Suprapubic skin (tissue), 4 donors: Measurements from ENCODE around the gene GLYR1. TPM values are rescaled to one million over a fixed set of nuclear protein-coding genes. Genes with fewer than 3 reads are reported as not detected.

Source experiments
- DNase-seq, 2 donors: peaks; one replicate each; pipeline ENCODE4 v3.0.0-alpha.2; 2019; ENCODE audit warnings: low spot score in 2 of 2
- H3K27ac ChIP-seq: fragments of 200-600 bp; sonication (generic); one replicate; pipeline ENCODE4 v1.5.1; 2019
- H3K27me3 ChIP-seq: fragments of 200-600 bp; sonication (generic); one replicate; pipeline ENCODE4 v1.5.1; 2019
- H3K36me3 ChIP-seq: fragments of 200-600 bp; sonication (generic); one replicate; pipeline ENCODE4 v1.5.1; 2019
- H3K4me1 ChIP-seq: fragments of 200-600 bp; sonication (generic); one replicate; pipeline ENCODE4 v1.5.1; 2019
- H3K4me3 ChIP-seq: fragments of 200-600 bp; sonication (generic); one replicate; pipeline ENCODE4 v1.5.1; 2019; ENCODE audit warnings: mild to moderate bottlenecking
- H3K9me3 ChIP-seq: fragments of 200-600 bp; sonication (generic); one replicate; pipeline ENCODE4 v1.5.1; 2019
- EP300 ChIP-seq: sonication (generic); formaldehyde crosslinking; IDR thresholded peaks from one replicate; pipeline ENCODE4 v1.6.1; 2017; ENCODE audit warnings: antibody characterized with exemption
- POLR2A ChIP-seq, 2 donors: fragments of 450-650 bp; IDR thresholded peaks; one replicate each; pipeline ENCODE4 v1.6.1; 2017; ENCODE audit warnings: antibody characterized with exemption in 2 of 2, mild to moderate bottlenecking in 2 of 2, moderate library complexity in 2 of 2
- POLR2AphosphoS5 ChIP-seq, 3 donors: sonication (generic); formaldehyde crosslinking; IDR thresholded peaks; one replicate each; pipeline ENCODE4 v1.6.1; 2017; ENCODE audit warnings: antibody characterized with exemption in 3 of 3
- WGBS: methylation state at CpG from one replicate; pipeline ENCODE4 v1.1.5; 2018; 5-methylcytosine and 5-hydroxymethylcytosine counted together
- total RNA-seq, 4 donors: library from RNA; depleted of rRNA; stranded (reverse); fragments of >200 nt; gene quantifications; one replicate each; pipeline ENCODE4 v1.1.0, GENCODE V29; 2016
- TF ChIP-seq, protein P1 (sequence below), 2 donors: fragments of 200-600 bp in 1 of 2; fragments of 450-650 bp in 1 of 2; sonication (generic) in 1 of 2; IDR thresholded peaks; one replicate each; pipeline ENCODE4 v1.5.1; 2016 to 2019; ENCODE audit warnings: antibody characterized with exemption in 2 of 2, mild to moderate bottlenecking in 1 of 2, moderate library complexity in 1 of 2

The GLYR1 gene
- total RNA-seq, 4 donors from 2014 or later, result 42.2 to 76.0 (median 50.7) TPM

- Histone ChIP-seq H3K9me3 (no peaks in the 10 kb centered on the region), H3K27me3 (no peaks in the 10 kb centered on the region), H3K4me3 (peak within 1 kb of the TSS; percentile 93), H3K4me1 (peaks cover 29% of the 10 kb centered on the region), H3K27ac (peak within 1 kb of the TSS; percentile 82), H3K36me3 (peaks cover 49% of the 10 kb centered on the region)
- peak in 1 of 2 donors; percentile 89 for DNase-seq
- no peak for TF ChIP-seq POLR2A (IDR thresholded peaks at IDR 0.05)
- TF ChIP-seq, protein P1, sequence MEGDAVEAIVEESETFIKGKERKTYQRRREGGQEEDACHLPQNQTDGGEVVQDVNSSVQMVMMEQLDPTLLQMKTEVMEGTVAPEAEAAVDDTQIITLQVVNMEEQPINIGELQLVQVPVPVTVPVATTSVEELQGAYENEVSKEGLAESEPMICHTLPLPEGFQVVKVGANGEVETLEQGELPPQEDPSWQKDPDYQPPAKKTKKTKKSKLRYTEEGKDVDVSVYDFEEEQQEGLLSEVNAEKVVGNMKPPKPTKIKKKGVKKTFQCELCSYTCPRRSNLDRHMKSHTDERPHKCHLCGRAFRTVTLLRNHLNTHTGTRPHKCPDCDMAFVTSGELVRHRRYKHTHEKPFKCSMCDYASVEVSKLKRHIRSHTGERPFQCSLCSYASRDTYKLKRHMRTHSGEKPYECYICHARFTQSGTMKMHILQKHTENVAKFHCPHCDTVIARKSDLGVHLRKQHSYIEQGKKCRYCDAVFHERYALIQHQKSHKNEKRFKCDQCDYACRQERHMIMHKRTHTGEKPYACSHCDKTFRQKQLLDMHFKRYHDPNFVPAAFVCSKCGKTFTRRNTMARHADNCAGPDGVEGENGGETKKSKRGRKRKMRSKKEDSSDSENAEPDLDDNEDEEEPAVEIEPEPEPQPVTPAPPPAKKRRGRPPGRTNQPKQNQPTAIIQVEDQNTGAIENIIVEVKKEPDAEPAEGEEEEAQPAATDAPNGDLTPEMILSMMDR (IDR thresholded peaks at IDR 0.05), result no peak
- no peak for TF ChIP-seq EP300
- no peak for TF ChIP-seq POLR2AphosphoS5 (IDR thresholded peaks at IDR 0.05)
- 0% methylated on average over 32 of the region's 70 CpGs for WGBS
These were observed 45.0 kb downstream of the GLYR1 start, which contains the start of gene ROGDI for GRCh38 chr16:4801962-4802658. Gene ROGDI, minus strand, starts transcription at chr16:4802633. Its CDS starts 62 bp downstream, at chr16:4802571.

GRCh38 chr16:4801051-4801961 lies 45.8 kb downstream of the GLYR1 start:
- TF ChIP-seq, protein P1 (IDR thresholded peaks at IDR 0.05), result no peak
- TF ChIP-seq POLR2AphosphoS5 (IDR thresholded peaks at IDR 0.05) (no peak), EP300 (no peak), POLR2A (IDR thresholded peaks at IDR 0.05) (no peak)
- no peak for DNase-seq
- H3K4me1 ChIP-seq, result peaks cover 29% of the 10 kb centered on the region
- H3K27me3 ChIP-seq, result no peaks in the 10 kb centered on the region
- peak overlapping the region; percentile 82 for H3K27ac ChIP-seq
- peaks cover 45% of the 10 kb centered on the region for H3K36me3 ChIP-seq
- H3K4me3 ChIP-seq, result peak overlapping the region; percentile 93
- WGBS, result 45% methylated on average over 15 of the region's 29 CpGs
- no peaks in the 10 kb centered on the region for H3K9me3 ChIP-seq

GRCh38 chr16:4800290-4801041 lies 46.6 kb downstream of the GLYR1 start:
- no peak for DNase-seq
- no peaks in the 10 kb centered on the region for H3K27me3 ChIP-seq
- H3K4me1 ChIP-seq, result peaks cover 29% of the 10 kb centered on the region
- H3K36me3 ChIP-seq, result peaks cover 37% of the 10 kb centered on the region
- no peaks in the 10 kb centered on the region for H3K9me3 ChIP-seq
- no peak overlapping the region for H3K27ac ChIP-seq
- WGBS, result 72% methylated on average over 14 of the region's 17 CpGs
- no peak for TF ChIP-seq EP300
- no peak for TF ChIP-seq POLR2AphosphoS5 (IDR thresholded peaks at IDR 0.05)
- no peak overlapping the region for H3K4me3 ChIP-seq

GRCh38 chr16:4799171-4799855 lies 47.8 kb downstream of the GLYR1 start:
- Histone ChIP-seq H3K4me1 (peaks cover 29% of the 10 kb centered on the region), H3K9me3 (no peaks in the 10 kb centered on the region), H3K36me3 (peaks cover 25% of the 10 kb centered on the region), H3K27ac (no peak overlapping the region), H3K4me3 (no peak overlapping the region), H3K27me3 (no peaks in the 10 kb centered on the region)
- DNase-seq, result no peak
- TF ChIP-seq POLR2AphosphoS5 (IDR thresholded peaks at IDR 0.05), result no peak
- WGBS, result 96% methylated on average over 8 of the region's 19 CpGs

DNA sequence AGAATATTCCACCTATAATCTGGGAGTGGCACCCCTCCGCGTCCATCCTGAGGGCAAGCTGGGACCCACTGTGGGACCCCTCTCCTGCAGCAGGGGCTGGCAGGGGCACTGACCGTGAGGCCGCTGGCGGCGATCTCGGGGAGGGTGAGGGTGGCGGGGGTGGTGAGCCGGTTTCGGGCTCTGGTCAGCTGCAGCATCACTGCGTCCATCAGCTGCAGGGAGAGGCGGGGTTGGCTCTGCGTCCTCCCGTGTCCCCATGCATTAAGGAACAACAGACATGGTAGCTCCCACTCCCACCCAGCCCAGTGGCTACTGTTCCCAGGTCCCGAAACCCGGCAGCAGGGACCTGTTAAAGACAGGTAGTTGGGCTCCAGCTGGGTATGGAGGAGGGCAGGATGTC lies 48.6 kb downstream of the GLYR1 start:
- H3K27me3 ChIP-seq, result no peaks in the 10 kb centered on the region
- peaks cover 27% of the 10 kb centered on the region for H3K4me1 ChIP-seq
- DNase-seq, result no peak
- H3K36me3 ChIP-seq, result peaks cover 24% of the 10 kb centered on the region
- no peaks in the 10 kb centered on the region for H3K9me3 ChIP-seq
- H3K4me3 ChIP-seq, result no peak overlapping the region
- no peak overlapping the region for H3K27ac ChIP-seq
- no peak for TF ChIP-seq EP300
- TF ChIP-seq, protein P1 (IDR thresholded peaks at IDR 0.05), result no peak
- TF ChIP-seq POLR2A (IDR thresholded peaks at IDR 0.05), result no peak
- no peak for TF ChIP-seq POLR2AphosphoS5 (IDR thresholded peaks at IDR 0.05)
- WGBS, result 96% methylated on average over 10 of the region's 16 CpGs
